ENCODE measurements around the gene CSNK2A1. TPM values are rescaled to one million over a fixed set of nuclear protein-coding genes. Genes with fewer than 3 reads are reported as not detected.

Gene CSNK2A1
- total RNA-seq, 1 experiment from 2014 or later, result 229 TPM

GRCh38 chr20:445514-446336, 97.9 kb downstream of the CSNK2A1 start:
- Histone ChIP-seq H3K4me1 (ENCODE audit: insufficient read depth, low read length) (0 out of 2 replicates have a peak, but pooled peaks cover 3% of the 10 kb centered on the region), H3K27ac (ENCODE audit: insufficient read length, low read depth, low read length) (no peak overlapping the region), H2BK15ac (ENCODE audit: low read depth, low read length) (no peak overlapping the region), H3K27me3 (ENCODE audit: insufficient read depth, low read length) (no peaks in the 10 kb centered on the region), H3K23me2 (ENCODE audit: insufficient read length, low read depth, low read length, poor library complexity, severe bottlenecking) (no peaks in the 10 kb centered on the region), H4K5ac (ENCODE audit: insufficient read length, low read depth, low read length) (no peak overlapping the region), H4K8ac (replicated peaks; ENCODE audit: insufficient read length, low read depth, low read length) (no peak overlapping the region), H3K9ac (ENCODE audit: extremely low read depth, insufficient read length, low read length) (no peak overlapping the region), H2AK5ac (ENCODE audit: insufficient read length, low read length) (no peak overlapping the region), H4K20me1 (ENCODE audit: control insufficient read depth, insufficient read depth, insufficient read length) (no peaks in the 10 kb centered on the region), H3K4me2 (ENCODE audit: insufficient read depth, insufficient read length, low read length) (no peak overlapping the region), H2AFZ (ENCODE audit: low read length) (no peak overlapping the region), H2BK20ac (ENCODE audit: low read depth, low read length, poor library complexity, severe bottlenecking) (no peak overlapping the region), H2BK12ac (ENCODE audit: insufficient read length, low read depth, low read length) (no peak overlapping the region), H3K9me3 (ENCODE audit: control insufficient read depth, low read depth, low read length) (no peaks in the 10 kb centered on the region), H3K14ac (ENCODE audit: insufficient read depth, low read length) (no peak overlapping the region), H3K4ac (ENCODE audit: low read depth, low read length) (no peak overlapping the region), H4K91ac (ENCODE audit: insufficient read length, low read depth, low read length) (no peak overlapping the region), H3K23ac (ENCODE audit: insufficient read length, low read depth, low read length) (no peak overlapping the region), H2BK5ac (ENCODE audit: insufficient read length, low read length) (no peak overlapping the region), H3K56ac (ENCODE audit: insufficient read length, low read depth, low read length) (no peak overlapping the region), H3K18ac (ENCODE audit: insufficient read length, low read depth, low read length) (no peak overlapping the region), H3T11ph (ENCODE audit: low read length) (no peak overlapping the region), H2BK120ac (ENCODE audit: low read depth, low read length, poor library complexity, severe bottlenecking) (no peak overlapping the region), H3K79me2 (ENCODE audit: insufficient read depth, low read length) (no peaks in the 10 kb centered on the region), H3K79me1 (ENCODE audit: insufficient read depth, low read depth, low read length, poor library complexity, severe bottlenecking) (no peaks in the 10 kb centered on the region)
- no peaks in the 10 kb centered on the region for H3K27me3 Mint-ChIP-seq (ENCODE audit: low read depth)
- TF ChIP-seq CTCF (conservative IDR thresholded peaks at IDR 0.05), result no peak
- DNase-seq, result no peak
- H3K9me3 Mint-ChIP-seq, result no peaks in the 10 kb centered on the region; a peak in 1 of 5 replicates
- WGBS (ENCODE audit: extremely low coverage, insufficient read length, low lambda C conversion rate), result no CpG with 5 or more reads among the region's 5 CpGs
- peaks cover 11 to 14% of the 10 kb centered on the region in 2 experiments for H3K4me1 Mint-ChIP-seq
- H3K36me3 Mint-ChIP-seq (ENCODE audit: insufficient read depth in 1 of 3, low read depth in 3 of 3), result peaks cover 15 to 55% (median 53%) of the 10 kb centered on the region in 3 experiments; a peak in 6 of 7 replicates
- no peak overlapping the region; a peak in 1 of 7 replicates for H3K27ac Mint-ChIP-seq
- no peak overlapping the region for H3K4me3 Mint-ChIP-seq
